ENCODE data around the gene DMD. TPM values are rescaled to one million over a fixed set of nuclear protein-coding genes. Genes with fewer than 3 reads are reported as not detected.

The DMD gene
- total RNA-seq, 1 experiment from 2014 or later, result 25.3 TPM

DNA sequence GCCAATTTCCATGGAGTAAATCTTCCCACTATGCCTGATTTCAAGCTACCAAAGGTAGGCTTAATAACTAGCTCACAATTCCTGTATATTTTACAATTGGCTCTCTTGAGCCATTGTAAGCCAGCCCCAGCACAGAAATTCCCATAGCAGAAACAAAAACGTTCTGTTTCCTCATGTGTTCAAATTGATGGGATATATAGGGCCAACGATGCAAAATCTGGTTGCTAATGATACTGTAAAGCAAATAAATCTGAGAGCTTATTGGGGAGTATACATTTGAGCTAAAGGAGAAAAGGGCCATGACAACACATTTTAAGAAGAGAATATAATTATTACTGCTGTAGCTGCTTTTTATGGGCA lies 1872.4 kb downstream of the DMD start:
- no peaks in the 10 kb centered on the region for H3F3A ChIP-seq (ENCODE audit: insufficient read depth, low read depth)
- intact Hi-C loops (cut with micrococcal nuclease; ENCODE audit: unreplicated experiment), result no loop called here
- H3K9me2 ChIP-seq (ENCODE audit: insufficient read depth), result no peaks in the 10 kb centered on the region
- H3K27me3 ChIP-seq (ENCODE audit: insufficient read depth, low read depth), result no peaks in the 10 kb centered on the region
- no peak overlapping the region for H2AFZ ChIP-seq
- no peak overlapping the region for H3K27ac ChIP-seq
- no TSS peak for BruUV-seq (replicated peaks)
- ChIA-PET POLR2A (ENCODE audit: unreplicated experiment) (no interaction called here), CTCF (no interaction called here)
- no peak for DNase-seq
- H3K4me3 ChIP-seq, result no peak overlapping the region
- H3K36me3 ChIP-seq (ENCODE audit: low read depth), result no peaks in the 10 kb centered on the region
- no peaks in the 10 kb centered on the region for H3K4me1 ChIP-seq (replicated peaks; ENCODE audit: insufficient read depth)
- H3K79me2 ChIP-seq (ENCODE audit: low read depth), result no peaks in the 10 kb centered on the region
- H3K4me2 ChIP-seq, result no peak overlapping the region
- H3K9me3 ChIP-seq (ENCODE audit: insufficient read depth, low read depth), result no peaks in the 10 kb centered on the region
- H4K20me1 ChIP-seq (ENCODE audit: insufficient read depth), result no peaks in the 10 kb centered on the region
- TF ChIP-seq EZH2 (IDR thresholded peaks at IDR 0.05; ENCODE audit: low read depth), result no peak
- TF ChIP-seq, protein P1, sequence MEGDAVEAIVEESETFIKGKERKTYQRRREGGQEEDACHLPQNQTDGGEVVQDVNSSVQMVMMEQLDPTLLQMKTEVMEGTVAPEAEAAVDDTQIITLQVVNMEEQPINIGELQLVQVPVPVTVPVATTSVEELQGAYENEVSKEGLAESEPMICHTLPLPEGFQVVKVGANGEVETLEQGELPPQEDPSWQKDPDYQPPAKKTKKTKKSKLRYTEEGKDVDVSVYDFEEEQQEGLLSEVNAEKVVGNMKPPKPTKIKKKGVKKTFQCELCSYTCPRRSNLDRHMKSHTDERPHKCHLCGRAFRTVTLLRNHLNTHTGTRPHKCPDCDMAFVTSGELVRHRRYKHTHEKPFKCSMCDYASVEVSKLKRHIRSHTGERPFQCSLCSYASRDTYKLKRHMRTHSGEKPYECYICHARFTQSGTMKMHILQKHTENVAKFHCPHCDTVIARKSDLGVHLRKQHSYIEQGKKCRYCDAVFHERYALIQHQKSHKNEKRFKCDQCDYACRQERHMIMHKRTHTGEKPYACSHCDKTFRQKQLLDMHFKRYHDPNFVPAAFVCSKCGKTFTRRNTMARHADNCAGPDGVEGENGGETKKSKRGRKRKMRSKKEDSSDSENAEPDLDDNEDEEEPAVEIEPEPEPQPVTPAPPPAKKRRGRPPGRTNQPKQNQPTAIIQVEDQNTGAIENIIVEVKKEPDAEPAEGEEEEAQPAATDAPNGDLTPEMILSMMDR (conservative IDR thresholded peaks at IDR 0.05), result no peak

DNA sequence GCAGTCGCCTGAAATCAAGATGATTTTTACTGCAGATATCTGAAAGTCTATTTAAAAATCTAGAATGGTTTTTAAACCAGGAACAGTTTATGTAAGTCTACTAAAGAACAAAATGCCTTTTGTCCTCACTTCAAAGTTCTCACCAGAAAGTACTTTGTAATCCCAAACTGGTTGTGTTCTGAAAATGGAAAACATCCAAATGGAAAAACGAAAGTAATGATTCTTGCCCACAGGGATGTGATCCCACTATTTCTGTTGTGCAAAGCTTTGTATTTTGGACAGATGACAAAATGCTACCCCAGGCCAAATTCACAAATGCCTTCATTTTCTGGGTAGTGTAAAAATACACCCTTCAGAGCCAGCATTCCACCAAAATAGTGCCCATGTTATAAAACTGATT lies 1874.0 kb downstream of the DMD start:
- Histone ChIP-seq H3K27me3 (ENCODE audit: insufficient read depth, low read depth) (no peaks in the 10 kb centered on the region), H3K79me2 (ENCODE audit: low read depth) (no peaks in the 10 kb centered on the region), H3K9me3 (ENCODE audit: insufficient read depth, low read depth) (no peaks in the 10 kb centered on the region), H3K9me2 (ENCODE audit: insufficient read depth) (no peaks in the 10 kb centered on the region), H3K4me2 (no peak overlapping the region), H3K4me3 (no peak overlapping the region), H3F3A (ENCODE audit: insufficient read depth, low read depth) (no peaks in the 10 kb centered on the region), H3K36me3 (ENCODE audit: low read depth) (no peaks in the 10 kb centered on the region), H2AFZ (no peak overlapping the region), H3K27ac (no peak overlapping the region), H3K4me1 (replicated peaks; ENCODE audit: insufficient read depth) (peaks cover 11% of the 10 kb centered on the region), H4K20me1 (ENCODE audit: insufficient read depth) (no peaks in the 10 kb centered on the region)
- intact Hi-C loops (cut with micrococcal nuclease; ENCODE audit: unreplicated experiment), result no loop called here
- POLR2A ChIA-PET (ENCODE audit: unreplicated experiment), result no interaction called here
- CTCF ChIA-PET, result no interaction called here
- no TSS peak for BruUV-seq (replicated peaks)
- TF ChIP-seq EZH2 (IDR thresholded peaks at IDR 0.05; ENCODE audit: low read depth), result no peak
- TF ChIP-seq, protein P1 (conservative IDR thresholded peaks at IDR 0.05), result no peak
- DNase-seq, result no peak

DNA sequence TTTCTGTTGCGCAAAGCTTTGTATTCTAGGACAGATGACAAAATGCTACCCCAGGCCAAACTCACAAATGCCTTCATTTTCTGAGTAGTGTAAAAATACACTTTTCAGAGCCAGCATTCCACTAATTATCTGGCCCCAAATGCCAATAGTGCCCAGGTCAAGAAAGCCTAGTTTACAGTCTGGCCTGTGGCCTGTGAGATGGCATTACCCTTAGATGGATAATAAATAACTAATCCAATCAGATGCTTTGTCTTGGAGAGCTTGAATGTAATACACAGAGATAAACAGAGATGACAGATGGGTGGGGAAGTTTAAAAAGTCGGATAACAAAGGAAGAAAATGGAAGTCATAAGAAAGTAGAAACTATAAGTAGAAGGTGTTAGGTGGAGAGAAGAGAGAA lies 1874.9 kb downstream of the DMD start:
- Histone ChIP-seq H3K36me3 (ENCODE audit: low read depth) (no peaks in the 10 kb centered on the region), H3K4me3 (no peak overlapping the region), H3K27ac (no peak overlapping the region), H4K20me1 (ENCODE audit: insufficient read depth) (no peaks in the 10 kb centered on the region), H3K9me3 (ENCODE audit: insufficient read depth, low read depth) (no peaks in the 10 kb centered on the region), H3K4me2 (no peak overlapping the region), H3K4me1 (replicated peaks; ENCODE audit: insufficient read depth) (peaks cover 11% of the 10 kb centered on the region), H2AFZ (no peak overlapping the region), H3K79me2 (ENCODE audit: low read depth) (no peaks in the 10 kb centered on the region), H3K9me2 (ENCODE audit: insufficient read depth) (no peaks in the 10 kb centered on the region), H3F3A (ENCODE audit: insufficient read depth, low read depth) (no peaks in the 10 kb centered on the region), H3K27me3 (ENCODE audit: insufficient read depth, low read depth) (no peaks in the 10 kb centered on the region)
- ChIA-PET CTCF (no interaction called here), POLR2A (ENCODE audit: unreplicated experiment) (no interaction called here)
- no peak for DNase-seq
- intact Hi-C loops (cut with micrococcal nuclease; ENCODE audit: unreplicated experiment), result no loop called here
- no peak for TF ChIP-seq EZH2 (IDR thresholded peaks at IDR 0.05; ENCODE audit: low read depth)
- TF ChIP-seq, protein P1 (conservative IDR thresholded peaks at IDR 0.05), result no peak
- no TSS peak for BruUV-seq (replicated peaks)
